ENCODE data around the gene CCP110.
"Not testable (repeated sequence)": the region's sequence is repeated elsewhere in the genome, so short reads cannot be mapped to it uniquely, and the experiment has no call there.

DNA sequence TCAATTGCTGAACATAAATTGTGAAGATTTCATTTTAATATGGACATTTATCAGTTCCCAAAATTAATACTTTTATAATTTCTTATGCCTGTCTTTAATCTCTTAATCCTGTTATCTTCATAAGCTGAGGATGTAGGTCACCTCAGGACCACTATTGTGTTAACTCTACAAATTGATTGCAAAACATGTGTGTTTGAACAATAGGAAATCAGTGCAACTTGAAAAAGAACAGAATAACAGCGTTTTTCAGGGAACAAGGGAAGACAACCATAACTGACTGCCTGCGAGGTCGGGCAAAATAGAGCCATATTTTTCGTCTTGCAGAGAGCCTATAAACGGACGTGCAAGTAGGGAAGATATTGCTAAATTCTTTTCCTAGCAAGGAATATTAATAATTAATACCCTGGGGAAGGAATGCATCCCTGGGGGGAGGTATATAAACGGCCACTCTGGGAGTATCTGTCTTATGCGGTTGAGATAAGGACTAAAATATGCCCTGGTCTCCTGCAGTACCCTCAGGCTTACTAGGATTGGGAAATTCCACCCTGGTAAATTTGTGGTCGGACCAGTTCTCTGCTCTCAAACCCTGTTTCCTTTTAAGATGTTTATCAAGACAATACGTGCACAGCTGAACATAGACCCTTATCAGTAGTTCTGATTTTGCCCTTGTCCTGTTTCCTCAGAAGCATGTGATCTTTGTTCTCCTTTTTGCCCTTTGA is 19.7 kb downstream of the CCP110 start:
- TF ChIP-seq, protein P1, sequence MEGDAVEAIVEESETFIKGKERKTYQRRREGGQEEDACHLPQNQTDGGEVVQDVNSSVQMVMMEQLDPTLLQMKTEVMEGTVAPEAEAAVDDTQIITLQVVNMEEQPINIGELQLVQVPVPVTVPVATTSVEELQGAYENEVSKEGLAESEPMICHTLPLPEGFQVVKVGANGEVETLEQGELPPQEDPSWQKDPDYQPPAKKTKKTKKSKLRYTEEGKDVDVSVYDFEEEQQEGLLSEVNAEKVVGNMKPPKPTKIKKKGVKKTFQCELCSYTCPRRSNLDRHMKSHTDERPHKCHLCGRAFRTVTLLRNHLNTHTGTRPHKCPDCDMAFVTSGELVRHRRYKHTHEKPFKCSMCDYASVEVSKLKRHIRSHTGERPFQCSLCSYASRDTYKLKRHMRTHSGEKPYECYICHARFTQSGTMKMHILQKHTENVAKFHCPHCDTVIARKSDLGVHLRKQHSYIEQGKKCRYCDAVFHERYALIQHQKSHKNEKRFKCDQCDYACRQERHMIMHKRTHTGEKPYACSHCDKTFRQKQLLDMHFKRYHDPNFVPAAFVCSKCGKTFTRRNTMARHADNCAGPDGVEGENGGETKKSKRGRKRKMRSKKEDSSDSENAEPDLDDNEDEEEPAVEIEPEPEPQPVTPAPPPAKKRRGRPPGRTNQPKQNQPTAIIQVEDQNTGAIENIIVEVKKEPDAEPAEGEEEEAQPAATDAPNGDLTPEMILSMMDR (IDR thresholded peaks at IDR 0.05), result not testable (repeated sequence)
- not testable (repeated sequence) for TF ChIP-seq EP300 (IDR thresholded peaks at IDR 0.05); POLR2AphosphoS5 (IDR thresholded peaks at IDR 0.05); POLR2A (IDR thresholded peaks at IDR 0.05; ENCODE audit: low read depth)
